ENCODE results near the gene CHST11. TPM values are rescaled to one million over a fixed set of nuclear protein-coding genes. Genes with fewer than 3 reads are reported as not detected.

Gene CHST11
- total and polyA plus RNA-seq, 9 of the 15 experiments (the other 6 are each of a cell fraction or from before 2014, with no cell fraction given) = 2.3 to 38.7 (median 15.0) TPM

DNA sequence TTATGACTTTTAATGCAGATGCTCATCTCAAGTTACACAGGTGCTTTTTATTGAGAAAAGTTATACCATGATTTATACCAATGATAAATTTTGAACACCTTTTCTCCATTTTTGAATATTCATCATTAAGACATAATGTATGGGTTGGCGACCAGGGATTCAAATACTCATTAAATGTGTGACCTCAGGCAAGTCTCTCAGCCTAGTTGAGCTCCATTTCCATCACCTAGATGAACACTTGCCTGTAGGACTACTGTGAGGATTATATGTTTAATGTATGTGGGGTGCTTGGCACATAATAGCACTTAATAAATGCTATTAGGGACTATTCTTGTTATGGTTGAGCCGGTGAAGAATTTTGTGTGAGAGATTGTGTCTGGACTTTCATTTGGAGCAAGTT lies 228.6 kb downstream of the CHST11 start (continued):
- no peak for TF ChIP-seq LCOR (CRISPR knock-in tag; IDR thresholded peaks at IDR 0.05)
- no peak for TF ChIP-seq C11orf30 (IDR thresholded peaks at IDR 0.05; ENCODE audit: low read depth)

- FAIRE-seq = no peak
- Histone ChIP-seq H3K9me3 (replicated peaks; ENCODE audit: control insufficient read depth, insufficient read depth, low read depth, low read length) (no peaks in the 10 kb centered on the region), H3K9me1 (ENCODE audit: control insufficient read depth, insufficient read depth, low read length) (no peaks in the 10 kb centered on the region), H3K4me3 (no peak overlapping the region), H3K4me2 (ENCODE audit: insufficient read depth, low read length) (no peak overlapping the region), H3K79me2 (ENCODE audit: control insufficient read depth, insufficient read depth, low read length) (peaks cover 11% of the 10 kb centered on the region; the same call in 2 of the 3 replicates), H3K36me3 (ENCODE audit: control insufficient read depth, insufficient read depth, low read length) (no peaks in the 10 kb centered on the region), H3K9ac (ENCODE audit: insufficient read depth in 1 of 2, low read depth in 2 of 2, low read length in 2 of 2) (no peak overlapping the region), H2AFZ (ENCODE audit: low read depth, low read length) (no peak overlapping the region), H4K20me1 (replicated peaks; ENCODE audit: control insufficient read depth, insufficient read depth, low read length) (no peaks in the 10 kb centered on the region; the same call in 1 of the 2 replicates), H3K27me3 (ENCODE audit: control insufficient read depth in 2 of 2, insufficient read depth in 2 of 2, low read length in 2 of 2) (no peaks in the 10 kb centered on the region), H3K27ac (ENCODE audit: extremely low read depth, low read depth, low read length) (no peak overlapping the region), H3K4me1 (replicated peaks in 1 of 2; ENCODE audit: control insufficient read depth in 2 of 2, insufficient read depth in 2 of 2, low read length in 2 of 2) (no peaks in the 10 kb centered on the region)
- TF ChIP-seq SP1 (CRISPR knock-in tag; IDR thresholded peaks at IDR 0.05) = no peak
- TF ChIP-seq SLC30A9 (CRISPR knock-in tag; IDR thresholded peaks at IDR 0.05) = no peak
- no peak for TF ChIP-seq STAT5B (CRISPR knock-in tag; IDR thresholded peaks at IDR 0.05)
- no peak for TF ChIP-seq CBX5 (IDR thresholded peaks at IDR 0.05; ENCODE audit: borderline replicate concordance, low read depth)
- no peak for TF ChIP-seq MCM3 (IDR thresholded peaks at IDR 0.05)
- no peak for TF ChIP-seq HDAC8 (tag; IDR thresholded peaks at IDR 0.05)
- no peak for TF ChIP-seq ZZZ3 (IDR thresholded peaks at IDR 0.05)
- no peak for TF ChIP-seq KAT8 (IDR thresholded peaks at IDR 0.05; ENCODE audit: low read depth)
- no peak for TF ChIP-seq NR2F6 (CRISPR knock-in tag; IDR thresholded peaks at IDR 0.05)
- no peak for TF ChIP-seq EGR1 (conservative IDR thresholded peaks at IDR 0.05)
- TF ChIP-seq PBX2 (CRISPR knock-in tag; IDR thresholded peaks at IDR 0.05; ENCODE audit: low read depth) = no peak
- TF ChIP-seq PBX2 (tag; conservative IDR thresholded peaks at IDR 0.05; ENCODE audit: low read depth) = no peak
- no peak for TF ChIP-seq RB1 (IDR thresholded peaks at IDR 0.05; ENCODE audit: low read depth)
- no peak for DNase-seq (ENCODE audit: extremely low read depth in 1 of 4, low spot score in 3 of 4)
- ChIA-PET POLR2A (interaction anchor here (1.1 to 1.5 kb wide), 2 partner anchors 9 to 14 kb away, joined by 3 read pairs; no protein-coding TSS in a partner anchor), CTCF (ENCODE audit: low intra/inter-chr PET ratio) (no interaction called here)
- in situ Hi-C loops (cut with MboI) = no loop called here
- BruUV-seq (replicated peaks) = no TSS peak
- ATAC-seq = no peak
- intact Hi-C loops (cut with micrococcal nuclease) = no loop called here
- 80% methylated on average over 1 of the region's 3 CpGs for WGBS (ENCODE audit: insufficient coverage, low coverage, missing lambda C conversion rate)
Observed at GRCh38 chr12:104686196-104686595, 229.4 kb downstream of the CHST11 start.
